Loucy (cell line): ENCODE data around the gene KCNAB3.

Experiments
- EZH2phosphoT487 ChIP-seq: fragments of 200-600 bp; IDR thresholded peaks from 2 replicates; pipeline ENCODE4 v1.6.1; 2018; ENCODE audit warnings: antibody characterized with exemption, mild to moderate bottlenecking, moderate library complexity, borderline replicate concordance
- TF ChIP-seq, protein P1 (sequence below): fragments of 200-600 bp; sonication (generic); conservative IDR thresholded peaks from 2 replicates; pipeline ENCODE4 v1.5.1; 2014; ENCODE audit warnings: mild to moderate bottlenecking, antibody characterized with exemption, low read length

DNA sequence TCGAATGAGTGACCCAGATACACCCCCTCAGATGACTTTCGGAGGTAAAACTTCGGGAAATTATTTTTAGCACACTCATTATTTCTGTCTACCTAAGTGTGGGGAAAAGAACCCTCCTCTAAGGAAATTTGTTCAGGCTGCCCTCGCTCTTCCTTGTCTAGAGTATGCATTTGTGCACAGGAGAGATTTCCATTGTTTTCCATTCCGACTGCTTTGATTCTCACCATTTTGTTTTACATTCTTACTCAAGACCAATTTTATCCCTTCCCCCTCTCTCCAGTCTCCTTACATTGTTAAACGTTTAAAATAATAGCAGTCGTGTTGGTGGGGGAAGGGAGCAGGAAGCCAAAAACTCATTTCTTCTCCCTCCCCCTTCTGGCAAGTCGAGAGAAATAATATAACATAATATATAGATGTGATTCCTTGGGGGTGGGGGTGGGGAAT is 42.6 kb downstream of the KCNAB3 start:
- TF ChIP-seq, protein P1, sequence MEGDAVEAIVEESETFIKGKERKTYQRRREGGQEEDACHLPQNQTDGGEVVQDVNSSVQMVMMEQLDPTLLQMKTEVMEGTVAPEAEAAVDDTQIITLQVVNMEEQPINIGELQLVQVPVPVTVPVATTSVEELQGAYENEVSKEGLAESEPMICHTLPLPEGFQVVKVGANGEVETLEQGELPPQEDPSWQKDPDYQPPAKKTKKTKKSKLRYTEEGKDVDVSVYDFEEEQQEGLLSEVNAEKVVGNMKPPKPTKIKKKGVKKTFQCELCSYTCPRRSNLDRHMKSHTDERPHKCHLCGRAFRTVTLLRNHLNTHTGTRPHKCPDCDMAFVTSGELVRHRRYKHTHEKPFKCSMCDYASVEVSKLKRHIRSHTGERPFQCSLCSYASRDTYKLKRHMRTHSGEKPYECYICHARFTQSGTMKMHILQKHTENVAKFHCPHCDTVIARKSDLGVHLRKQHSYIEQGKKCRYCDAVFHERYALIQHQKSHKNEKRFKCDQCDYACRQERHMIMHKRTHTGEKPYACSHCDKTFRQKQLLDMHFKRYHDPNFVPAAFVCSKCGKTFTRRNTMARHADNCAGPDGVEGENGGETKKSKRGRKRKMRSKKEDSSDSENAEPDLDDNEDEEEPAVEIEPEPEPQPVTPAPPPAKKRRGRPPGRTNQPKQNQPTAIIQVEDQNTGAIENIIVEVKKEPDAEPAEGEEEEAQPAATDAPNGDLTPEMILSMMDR, result no peak; the same call in 1 of the 2 replicates
- no peak for TF ChIP-seq EZH2phosphoT487
